KMS-11 (cell line): ENCODE results near the gene HNF4A.

Experiments
- H2AFZ ChIP-seq: fragments of 200-600 bp; sonication (generic); 2 replicates; pipeline ENCODE4 v1.6.1; 2016; ENCODE audit warnings: antibody characterized with exemption, mixed run types, low read depth
- H3K27ac ChIP-seq: fragments of 200-600 bp; sonication (generic); 2 replicates; pipeline ENCODE4 v1.6.1; 2016; ENCODE audit warnings: mild to moderate bottlenecking, mixed run types
- H3K27me3 ChIP-seq: fragments of 200-600 bp; sonication (generic); 2 replicates; pipeline ENCODE4 v1.6.1; 2017; ENCODE audit warnings: mild to moderate bottlenecking, low read depth, mixed run types, moderate library complexity; ENCODE audit not compliant: insufficient read depth
- H3K36me3 ChIP-seq: fragments of 200-600 bp; sonication (generic); 2 replicates; pipeline ENCODE4 v1.6.1; 2017; ENCODE audit warnings: mild to moderate bottlenecking, mixed run types; ENCODE audit not compliant: insufficient read depth
- H3K4me1 ChIP-seq: fragments of 200-600 bp; sonication (generic); 2 replicates; pipeline ENCODE4 v1.6.1; 2016; ENCODE audit warnings: mild to moderate bottlenecking, low read depth, mixed run types; ENCODE audit not compliant: poor library complexity, severe bottlenecking
- H3K4me2 ChIP-seq: fragments of 200-600 bp; sonication (generic); 2 replicates; pipeline ENCODE4 v1.7.0; 2016; ENCODE audit warnings: mild to moderate bottlenecking, mixed run types
- H3K4me3 ChIP-seq: fragments of 200-600 bp; sonication (generic); IDR thresholded peaks from 2 replicates; pipeline ENCODE4 v1.6.1; 2017; ENCODE audit warnings: low read depth, low read length, mixed read lengths; ENCODE audit not compliant: insufficient read depth
- H3K79me2 ChIP-seq: fragments of 200-600 bp; sonication (generic); 2 replicates; pipeline ENCODE4 v1.6.1; 2016; ENCODE audit warnings: low read depth, mixed run types; ENCODE audit not compliant: insufficient read depth
- H3K9ac ChIP-seq: fragments of 200-600 bp; sonication (generic); 2 replicates; pipeline ENCODE4 v1.6.1; 2016; ENCODE audit warnings: mild to moderate bottlenecking, mixed run types
- H4K20me1 ChIP-seq: fragments of 200-600 bp; sonication (generic); 2 replicates; pipeline ENCODE4 v1.6.1; 2016; ENCODE audit warnings: mild to moderate bottlenecking, mixed run types; ENCODE audit not compliant: insufficient read depth
- CTCF ChIP-seq: fragments of 200-600 bp; sonication (generic); conservative IDR thresholded peaks from 2 replicates; pipeline ENCODE4 v1.6.1; 2017; ENCODE audit warnings: low read depth, mild to moderate bottlenecking, antibody characterized with exemption, low read length, moderate library complexity, mixed read lengths

Gene HNF4A

GRCh38 chr20:44445742-44446710, 90.5 kb downstream of the HNF4A start:
- Histone ChIP-seq H3K4me3 (no peak overlapping the region), H2AFZ (no peak overlapping the region), H3K4me1 (peaks cover 10% of the 10 kb centered on the region)

DNA sequence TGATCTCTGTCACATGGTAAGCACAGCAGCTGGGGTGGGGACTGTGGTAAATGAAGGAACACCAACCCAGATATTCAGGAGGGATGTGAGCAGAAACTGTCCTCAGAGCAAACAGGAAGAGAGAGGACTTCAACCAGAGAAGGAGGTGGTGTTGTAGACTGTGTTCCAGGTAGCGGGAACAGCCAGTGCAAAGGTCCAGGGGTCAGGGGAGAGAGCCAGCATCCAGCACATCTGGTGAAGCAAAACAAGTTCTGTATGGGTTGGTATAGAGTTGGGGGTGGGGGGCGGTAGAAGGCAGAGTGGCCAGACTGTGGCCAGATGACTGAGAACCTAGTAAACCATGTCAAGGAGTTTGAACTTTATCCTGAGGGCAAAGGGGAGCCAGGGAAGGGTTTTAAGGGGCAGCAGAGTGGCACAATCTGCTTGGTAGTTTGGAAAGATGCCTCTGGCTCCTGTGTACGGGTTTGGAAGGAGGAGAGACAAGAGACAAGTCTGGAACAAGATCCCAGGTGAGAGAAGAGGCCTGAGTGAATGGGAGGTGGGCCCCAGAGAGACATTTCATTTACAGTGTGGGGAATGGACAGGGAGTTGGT, 92.4 kb downstream of the HNF4A start:
- no peak overlapping the region for H3K4me3 ChIP-seq
- TF ChIP-seq CTCF = no peak
- no peaks in the 10 kb centered on the region for H4K20me1 ChIP-seq
- no peak overlapping the region for H3K9ac ChIP-seq
- no peak overlapping the region for H2AFZ ChIP-seq
- no peak overlapping the region for H3K4me2 ChIP-seq
- no peaks in the 10 kb centered on the region for H3K36me3 ChIP-seq
- H3K4me1 ChIP-seq = peaks cover 10% of the 10 kb centered on the region
- H3K79me2 ChIP-seq = no peaks in the 10 kb centered on the region
- no peak overlapping the region for H3K27ac ChIP-seq
- H3K27me3 ChIP-seq = no peaks in the 10 kb centered on the region

More at GRCh38 chr20:44445742-44446710, 90.5 kb downstream of the HNF4A start:
- no peak for TF ChIP-seq CTCF
- Histone ChIP-seq H3K27me3 (no peaks in the 10 kb centered on the region), H3K27ac (no peak overlapping the region), H3K36me3 (no peaks in the 10 kb centered on the region), H4K20me1 (no peaks in the 10 kb centered on the region), H3K79me2 (no peaks in the 10 kb centered on the region), H3K9ac (no peak overlapping the region), H3K4me2 (no peak overlapping the region)

DNA sequence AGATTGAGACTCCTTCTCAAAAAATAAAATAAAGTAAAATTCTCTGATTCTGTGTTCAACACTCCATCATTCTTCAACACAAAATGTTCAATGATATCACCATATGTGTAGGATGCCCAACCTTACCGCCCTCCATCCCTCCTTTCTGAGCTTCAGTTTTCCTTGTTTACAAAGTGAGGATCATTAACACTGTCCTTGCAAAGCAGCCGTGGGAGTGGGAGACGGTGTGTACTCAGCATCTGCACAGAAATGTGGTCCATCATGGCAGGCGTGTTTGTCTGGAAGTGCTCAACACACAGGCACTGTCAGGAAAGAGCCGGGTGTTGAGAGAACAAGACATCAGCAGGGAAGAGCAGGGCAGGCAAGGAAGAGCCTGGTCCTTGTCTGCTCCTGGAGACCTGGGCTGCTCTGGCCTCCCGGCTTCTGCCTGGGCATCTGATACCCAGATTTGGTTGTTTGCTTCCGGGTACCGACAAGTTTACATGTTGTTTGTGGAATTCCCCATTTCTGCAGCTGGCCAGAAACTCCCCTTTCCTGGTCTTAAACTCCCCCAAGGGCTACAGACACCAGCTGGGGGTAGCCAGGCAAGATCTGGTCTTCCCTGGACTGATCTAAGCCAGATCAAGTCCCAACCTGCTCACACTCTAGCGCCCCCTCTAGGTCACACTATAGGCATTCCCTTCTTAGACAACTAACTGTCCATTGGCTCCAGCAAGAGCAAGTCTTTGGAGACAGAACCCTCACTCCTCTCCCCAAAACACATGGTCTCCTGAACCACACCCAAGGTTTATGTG, 93.5 kb downstream of the HNF4A start:
- Histone ChIP-seq H3K4me2 (no peak overlapping the region), H3K9ac (no peak overlapping the region), H3K27ac (no peak overlapping the region), H3K36me3 (no peaks in the 10 kb centered on the region), H3K79me2 (no peaks in the 10 kb centered on the region), H3K4me1 (peaks cover 10% of the 10 kb centered on the region), H3K27me3 (no peaks in the 10 kb centered on the region), H3K4me3 (no peak overlapping the region), H2AFZ (peak overlapping the region; percentile 25; the same call in 1 of the 2 replicates), H4K20me1 (no peaks in the 10 kb centered on the region)
- peak; percentile 73 for TF ChIP-seq CTCF

DNA sequence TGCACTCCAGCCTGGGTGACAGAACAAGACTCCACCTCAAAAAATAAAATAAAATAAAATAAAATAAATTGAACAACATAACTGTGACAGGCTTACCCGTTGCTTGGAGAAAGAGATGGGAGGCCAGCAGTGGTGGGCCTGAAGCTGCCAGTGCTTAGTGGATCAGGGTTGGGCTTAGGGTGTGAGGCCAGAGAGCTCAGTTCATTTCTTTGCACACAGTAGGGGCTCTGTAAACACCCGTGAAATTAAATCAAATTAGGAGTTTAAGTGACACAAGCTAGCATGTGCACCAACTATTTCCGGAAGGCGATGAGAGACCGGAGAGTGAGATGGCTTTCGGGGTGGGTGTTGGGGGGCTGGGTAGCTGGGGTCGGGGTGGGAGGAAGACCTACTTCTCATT, 94.4 kb downstream of the HNF4A start:
- Histone ChIP-seq H3K4me3 (no peak overlapping the region), H2AFZ (no peak overlapping the region), H3K4me2 (no peak overlapping the region), H4K20me1 (no peaks in the 10 kb centered on the region), H3K79me2 (no peaks in the 10 kb centered on the region), H3K9ac (no peak overlapping the region), H3K36me3 (no peaks in the 10 kb centered on the region), H3K27me3 (no peaks in the 10 kb centered on the region), H3K27ac (no peak overlapping the region), H3K4me1 (peaks cover 10% of the 10 kb centered on the region)
- no peak for TF ChIP-seq CTCF
